T-helper 2 cell (primary cell): Measurements from ENCODE around the gene OR3A3.

Source experiments
- DNase-seq, 5 experiments: peaks; one replicate each; pipeline versions ENCODE4 v3.0.0 to v3.0.0-alpha.2; 2012 to 2022

Gene OR3A3

DNA sequence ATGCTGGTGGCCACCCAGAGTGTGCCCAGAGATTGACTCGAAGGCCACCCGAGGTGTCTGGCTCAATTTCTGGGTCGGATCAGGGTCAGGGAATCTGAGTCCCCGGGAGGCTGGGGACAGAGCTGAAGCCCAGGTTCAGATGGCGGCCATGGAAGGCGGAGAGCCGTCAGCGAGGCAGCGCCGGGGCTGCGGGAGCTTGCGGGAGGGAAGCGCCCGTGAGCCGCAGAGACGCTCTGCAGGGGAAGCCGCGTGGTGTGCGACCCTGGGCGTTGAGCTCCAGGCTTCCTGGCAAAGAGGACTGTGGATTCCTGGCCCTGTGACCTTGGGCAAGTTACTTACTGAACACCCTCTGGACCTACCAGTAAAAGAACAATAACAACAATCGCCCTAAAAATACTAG is 61.0 kb downstream of the OR3A3 start:
- DNase-seq, result no peak
